Keratinocyte (primary cell): ENCODE measurements around the gene SLC41A3.

Source experiments
- CTCF ChIP-seq, 3 experiments: IDR thresholded peaks in 1 of 3; conservative IDR thresholded peaks in 1 of 3; optimal IDR thresholded peaks in 1 of 3; 2 replicates in 2 of 3; 3 replicates in 1 of 3; pipeline versions ENCODE3 to v1.5.1; 2011; ENCODE audit warnings: low read length in 3 of 3, mild to moderate bottlenecking in 3 of 3, moderate library complexity in 2 of 3, control low read depth in 1 of 3, inconsistent platforms in 1 of 3; ENCODE audit not compliant: insufficient read depth in 2 of 3; ENCODE audit errors: extremely low read depth in 1 of 3
- EZH2 ChIP-seq: IDR thresholded peaks from one replicate; pipeline ENCODE4 v1.6.1; 2012; ENCODE audit warnings: inconsistent platforms, mild to moderate bottlenecking, low read length, moderate library complexity

- TF ChIP-seq CTCF (optimal IDR thresholded peaks at IDR 0.05 in 1 of 3, IDR thresholded peaks at IDR 0.05 in 1 of 3, conservative IDR thresholded peaks at IDR 0.05 in 1 of 3; ENCODE audit: extremely low read depth in 1 of 3, insufficient read depth in 2 of 3, low read length in 3 of 3) (no peak), EZH2 (no peak)
Measured at GRCh38 chr3:126108676-126109050, 24.7 kb upstream of the SLC41A3 start.
